GM11168 (cell line): Measurements from ENCODE around the gene TGM1.
"Not testable (repeated sequence)": the region's sequence is repeated elsewhere in the genome, so short reads cannot be mapped to it uniquely, and the experiment has no call there.

Experiments used
- in situ Hi-C: fragments of 300-500 bp; cut with MboI; formaldehyde crosslinking; loops from one replicate; pipeline ENCODE4 v1.12.0; 2022; ENCODE audit warnings: low sequenced_read_pairs; ENCODE audit not compliant: unreplicated experiment

TGM1 gene

DNA sequence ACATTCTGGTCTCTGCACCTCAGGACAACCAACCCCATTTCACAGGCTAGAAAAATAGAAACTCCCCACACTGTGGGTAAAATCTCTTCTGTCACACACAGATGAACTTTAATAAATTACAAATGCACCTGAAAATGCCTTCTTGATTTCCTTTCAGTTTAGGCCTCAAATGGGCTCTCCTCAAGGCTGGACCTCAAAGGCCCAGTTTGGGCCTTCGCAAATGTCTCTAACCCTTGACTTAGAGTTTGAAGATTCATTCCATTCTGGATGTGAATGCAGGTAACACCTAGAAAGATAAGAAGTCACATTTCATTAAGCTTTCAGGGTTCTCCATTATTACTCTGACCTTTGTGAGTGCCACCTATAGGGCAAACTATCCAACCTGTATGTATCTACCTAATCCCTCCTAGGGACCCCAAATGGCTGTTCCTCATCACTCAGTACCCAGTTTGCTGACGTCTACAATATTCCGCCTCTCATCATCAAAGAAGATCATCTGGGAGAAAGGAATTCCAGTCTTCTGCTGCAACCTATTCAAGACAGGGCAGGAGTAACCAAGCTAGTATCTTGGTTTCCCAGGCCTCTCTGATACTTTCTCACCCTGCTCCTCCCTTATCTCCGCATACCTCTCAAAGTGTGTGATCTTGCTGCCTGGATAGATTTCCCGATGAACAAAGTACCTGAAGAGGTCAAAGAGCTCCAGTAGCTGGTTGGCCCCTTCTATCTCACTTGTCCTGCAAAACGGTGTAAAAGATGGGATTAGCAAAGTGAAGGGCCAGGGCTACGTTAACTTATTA lies 48.9 kb downstream of the TGM1 start:
- in situ Hi-C loops: no loop called here

DNA sequence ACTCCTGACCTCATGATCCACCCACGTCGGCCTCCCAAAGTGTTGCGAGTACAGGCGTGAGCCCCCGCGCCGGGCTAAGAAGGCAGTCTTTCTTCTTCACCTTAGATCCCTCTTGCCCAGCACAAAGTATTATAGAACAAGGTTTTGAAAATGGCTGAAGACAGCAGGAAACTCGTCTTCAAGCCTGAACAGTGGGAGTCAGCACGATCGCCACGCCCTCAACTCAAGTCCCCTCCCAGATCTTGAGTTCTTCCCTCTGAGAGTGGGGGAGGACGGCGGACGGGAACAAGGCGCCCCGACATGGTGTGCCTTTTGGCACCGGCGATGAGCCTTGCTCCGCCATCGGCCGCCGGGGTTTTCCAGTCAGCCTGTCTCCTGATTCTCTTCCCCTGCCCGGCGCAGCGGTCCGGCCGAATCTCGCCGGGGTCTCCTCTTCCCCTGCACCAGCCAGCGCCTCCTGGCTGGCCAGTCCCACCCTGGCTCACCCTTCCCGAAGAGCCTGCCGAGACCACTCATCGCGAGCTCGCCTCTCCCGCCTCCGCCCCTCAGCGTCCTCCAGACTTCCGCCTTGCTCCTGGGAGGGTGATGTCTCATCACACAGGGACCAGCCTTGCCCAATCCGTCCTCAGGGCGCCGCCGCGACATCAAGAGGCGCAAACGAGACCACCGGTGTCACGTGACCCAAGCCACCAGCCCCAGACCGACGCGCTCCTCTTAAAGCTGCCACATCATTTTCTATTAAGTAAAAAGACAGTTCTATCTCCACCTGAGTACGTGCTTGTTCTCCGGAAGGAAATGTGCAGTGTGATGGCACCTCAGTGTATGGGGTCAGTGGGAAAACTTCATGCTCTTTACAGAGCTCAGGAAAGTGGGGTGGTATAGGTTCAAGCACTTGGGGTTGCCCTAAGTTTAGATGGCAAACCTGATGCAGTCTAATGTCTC lies 49.8 kb downstream of the TGM1 start, which contains the start of gene CHMP4A:
CHMP4A (minus strand) TSS at position 565 of the 942 bp plus-strand sequence; CDS start at position 516, 49 bp downstream.
- in situ Hi-C loops: no loop called here

DNA sequence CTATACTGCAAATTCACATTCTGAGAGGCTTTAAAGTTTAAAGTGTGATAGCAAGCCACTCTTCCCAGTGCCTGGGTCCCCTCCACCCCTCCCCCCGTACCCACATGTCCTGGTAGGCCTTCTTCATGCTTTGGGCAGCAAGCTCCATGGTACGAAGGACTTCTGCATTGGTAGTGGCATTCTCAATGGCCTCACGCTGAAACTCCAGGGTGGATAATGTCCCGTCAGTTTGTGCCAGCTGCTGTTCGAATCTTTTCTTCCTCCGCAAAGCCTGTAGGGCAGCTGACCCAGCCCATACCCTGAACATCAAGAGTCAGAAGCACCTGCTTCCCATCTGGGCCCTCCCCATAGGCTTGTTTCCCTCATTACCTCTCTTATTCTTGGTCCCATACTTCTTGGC lies 51.7 kb downstream of the TGM1 start:
- in situ Hi-C loops: no loop called here

DNA sequence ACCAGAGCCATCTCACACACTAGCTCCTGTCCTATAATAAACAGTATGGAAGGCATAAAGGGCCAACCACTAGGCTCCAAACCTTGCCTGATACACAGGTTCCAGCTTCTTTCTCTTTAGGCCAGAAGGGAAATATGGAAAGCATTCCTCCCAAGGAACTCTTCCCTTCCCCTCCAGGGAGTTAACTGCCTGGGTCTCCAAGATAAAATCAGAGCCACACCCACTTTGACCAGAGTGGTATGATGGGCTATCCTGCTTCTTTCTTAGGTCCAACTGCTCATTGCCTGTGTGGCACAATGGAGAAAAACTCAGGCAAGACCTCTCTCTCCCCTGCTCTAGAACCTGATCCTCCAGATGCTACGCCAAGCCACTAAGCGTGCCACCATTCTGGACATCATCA lies 55.4 kb downstream of the TGM1 start:
- in situ Hi-C loops: no loop called here

DNA sequence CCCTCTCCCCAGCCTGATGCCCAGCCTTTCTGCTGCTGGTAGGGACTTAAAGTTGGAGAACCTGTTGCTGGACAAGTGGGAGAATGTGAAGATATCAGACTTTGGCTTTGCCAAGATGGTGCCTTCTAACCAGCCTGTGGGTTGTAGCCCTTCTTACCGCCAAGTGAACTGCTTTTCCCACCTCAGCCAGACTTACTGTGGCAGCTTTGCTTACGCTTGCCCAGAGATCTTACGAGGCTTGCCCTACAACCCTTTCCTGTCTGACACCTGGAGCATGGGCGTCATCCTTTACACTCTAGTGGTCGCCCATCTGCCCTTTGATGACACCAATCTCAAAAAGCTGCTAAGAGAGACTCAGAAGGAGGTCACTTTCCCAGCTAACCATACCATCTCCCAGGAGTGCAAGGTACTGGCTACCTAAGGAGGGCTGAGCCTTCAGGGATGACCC lies 55.8 kb downstream of the TGM1 start:
- in situ Hi-C loops: no loop called here

DNA sequence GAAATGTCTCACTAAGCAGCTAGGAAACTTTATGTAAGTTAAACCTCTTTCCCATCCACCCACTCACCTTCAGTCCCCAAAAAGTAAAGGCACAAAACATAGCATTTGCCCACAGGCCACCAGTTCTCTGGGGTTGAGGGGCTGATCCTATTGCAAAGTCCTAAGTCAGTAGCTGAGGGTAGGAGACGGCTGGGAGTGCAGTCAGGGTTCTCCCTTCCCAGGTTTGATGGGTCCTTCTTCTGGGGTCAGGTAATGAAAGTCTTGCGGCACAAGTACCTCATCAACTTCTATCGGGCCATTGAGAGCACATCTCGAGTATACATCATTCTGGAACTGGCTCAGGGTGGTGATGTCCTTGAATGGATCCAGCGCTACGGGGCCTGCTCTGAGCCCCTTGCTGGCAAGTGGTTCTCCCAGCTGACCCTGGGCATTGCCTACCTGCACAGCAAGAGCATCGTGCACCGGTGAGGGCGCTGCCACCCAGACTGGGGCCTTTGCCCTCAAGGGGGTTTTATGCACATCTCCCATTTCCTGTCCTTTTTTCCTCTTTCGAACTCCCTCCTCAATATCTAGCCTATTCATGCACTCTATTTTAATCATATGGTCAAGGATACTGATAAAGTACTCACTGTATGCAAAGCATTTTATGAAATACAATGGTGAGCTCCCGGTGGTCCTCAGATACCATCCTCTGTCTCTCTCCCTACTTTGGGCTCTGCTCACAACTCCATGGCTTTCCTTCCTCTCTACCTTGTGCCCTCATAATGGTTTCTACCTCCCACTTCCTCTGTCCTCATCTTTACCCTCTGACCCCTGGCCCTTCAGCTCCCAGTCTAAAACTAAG lies 56.5 kb downstream of the TGM1 start:
- in situ Hi-C loops: no loop called here

DNA sequence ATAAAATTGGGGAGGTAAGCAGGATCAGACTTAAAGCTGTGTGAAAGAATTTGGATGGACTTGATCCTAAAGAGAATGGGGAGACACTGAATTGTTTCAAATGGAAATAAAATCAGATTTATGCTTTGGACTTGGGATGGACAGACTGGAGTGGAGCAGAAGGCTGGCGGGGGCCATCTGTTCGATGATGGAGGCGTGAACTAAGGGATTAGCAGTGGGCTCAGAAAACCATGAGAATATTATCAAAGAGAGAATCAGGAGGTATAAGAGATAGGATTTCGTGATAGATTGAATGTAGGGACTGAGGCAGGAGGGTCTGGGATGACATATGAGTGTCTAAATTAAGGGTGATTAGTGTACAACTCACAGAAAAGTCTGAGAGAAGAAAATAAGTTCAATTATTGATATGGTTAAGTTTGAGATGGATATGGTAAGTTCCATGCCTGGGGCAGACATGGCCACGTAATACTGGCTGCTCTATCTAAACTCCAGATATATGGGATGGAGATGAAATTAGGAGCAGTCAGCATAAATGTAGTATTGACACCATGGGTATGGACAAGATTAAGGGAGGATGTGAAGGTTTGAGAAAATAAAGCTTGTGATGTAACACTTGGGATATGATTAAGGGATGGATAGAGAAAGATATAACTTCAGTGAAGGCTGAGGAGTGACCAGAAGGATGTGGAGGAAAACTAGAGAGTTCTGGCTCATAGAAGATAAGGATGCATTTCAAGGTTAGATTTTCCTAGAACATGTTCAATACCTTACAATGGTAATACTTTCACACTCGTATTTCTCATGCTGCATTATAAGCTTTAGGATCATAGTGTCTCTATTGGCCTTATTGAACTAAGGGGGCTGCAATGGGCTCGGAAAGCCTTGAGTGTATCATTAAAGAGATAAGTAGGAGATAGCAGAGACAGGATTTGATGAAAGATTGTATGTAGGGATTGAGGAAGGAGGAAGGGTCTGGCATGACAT lies 58.5 kb downstream of the TGM1 start:
- in situ Hi-C loops: no loop called here

DNA sequence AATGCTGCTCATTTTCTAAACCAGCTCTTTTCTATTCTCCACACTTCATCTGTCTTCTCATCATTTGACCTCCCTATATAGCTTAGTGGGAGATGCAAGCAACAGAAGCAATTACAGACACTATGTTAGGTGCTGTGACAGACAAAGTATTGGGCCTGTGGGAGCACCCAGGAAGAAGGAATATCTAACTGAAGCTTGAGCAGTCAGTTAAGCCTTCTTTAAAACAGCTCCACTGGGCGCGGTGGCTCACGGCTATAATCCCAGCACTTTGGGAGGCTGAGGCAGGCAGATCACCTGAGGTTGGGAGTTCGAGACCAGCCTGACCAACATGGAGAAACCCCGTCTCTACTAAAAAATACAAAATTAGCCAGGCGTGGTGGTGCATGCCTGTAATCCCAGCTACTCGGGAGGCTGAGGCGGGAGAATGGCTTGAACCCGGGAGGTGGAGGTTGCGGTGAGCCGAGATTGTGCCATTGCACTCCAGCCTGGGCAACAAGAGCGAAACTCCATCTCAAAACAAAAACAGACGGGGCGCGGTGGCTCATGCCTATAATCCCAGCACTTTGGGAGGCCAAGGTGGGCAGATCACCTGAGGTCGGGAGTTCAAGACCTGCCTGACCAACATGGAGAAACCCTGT lies 59.6 kb downstream of the TGM1 start:
- in situ Hi-C loops: not testable (repeated sequence)

DNA sequence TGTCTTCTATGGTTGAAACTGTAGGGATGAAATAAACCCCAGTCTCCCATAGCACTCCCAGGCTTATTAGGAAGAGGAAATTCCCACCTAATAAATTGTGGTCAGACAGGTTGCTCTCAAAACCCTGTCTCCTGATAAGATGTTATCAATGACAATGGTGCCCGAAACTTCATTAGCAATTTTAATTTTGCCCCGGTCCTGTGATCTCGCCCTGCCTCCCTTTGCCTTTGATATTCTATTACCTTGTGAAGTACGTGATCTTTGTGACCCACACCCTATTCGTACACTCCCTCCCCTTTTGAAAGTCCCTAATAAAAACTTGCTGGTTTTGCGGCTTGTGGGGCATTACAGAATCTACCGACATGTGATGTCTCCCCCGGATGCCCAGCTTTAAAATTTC lies 60.4 kb downstream of the TGM1 start:
- in situ Hi-C loops: not testable (repeated sequence)
